Karpas-422 (cell line): ENCODE measurements around the gene NLGN1. TPM values are rescaled to one million over a fixed set of nuclear protein-coding genes. Genes with fewer than 3 reads are reported as not detected.

Experiments
- DNase-seq: peaks from one replicate; pipeline ENCODE4 v3.0.0-alpha.2; 2015
- H2AFZ ChIP-seq: fragments of 200-600 bp; sonication (generic); 2 replicates; pipeline ENCODE4 v1.6.1; 2014; ENCODE audit warnings: antibody characterized with exemption, low read length, mixed read lengths
- H3K27ac ChIP-seq: fragments of 200-600 bp; sonication (generic); 2 replicates; pipeline ENCODE4 v1.5.1; 2014; ENCODE audit warnings: mild to moderate bottlenecking, low read length, moderate library complexity
- H3K27me3 ChIP-seq: fragments of 200-600 bp; sonication (generic); 2 replicates; pipeline ENCODE4 v1.6.1; 2014; ENCODE audit warnings: low read length, mixed read lengths
- H3K36me3 ChIP-seq: fragments of 200-600 bp; sonication (generic); 2 replicates; pipeline ENCODE4 v1.6.1; 2014; ENCODE audit warnings: low read length, mixed read lengths; ENCODE audit not compliant: insufficient read depth
- H3K4me1 ChIP-seq: fragments of 200-600 bp; sonication (generic); 2 replicates; pipeline ENCODE4 v1.6.1; 2014; ENCODE audit warnings: mild to moderate bottlenecking, low read length, mixed read lengths
- H3K4me2 ChIP-seq: fragments of 200-600 bp; sonication (generic); 2 replicates; pipeline ENCODE4 v1.6.1; 2014; ENCODE audit warnings: low read length, low read depth, mild to moderate bottlenecking; ENCODE audit not compliant: poor library complexity, severe bottlenecking
- H3K4me3 ChIP-seq: fragments of 200-600 bp; sonication (generic); 2 replicates; pipeline ENCODE4 v1.5.1; 2014; ENCODE audit warnings: mild to moderate bottlenecking, antibody characterized with exemption, low read length, mixed read lengths
- H3K79me2 ChIP-seq: fragments of 200-600 bp; sonication (generic); 2 replicates; pipeline ENCODE4 v1.6.1; 2014; ENCODE audit warnings: mild to moderate bottlenecking, low read length, mixed read lengths
- H3K9ac ChIP-seq: fragments of 200-600 bp; sonication (generic); 2 replicates; pipeline ENCODE4 v1.6.0; 2014; ENCODE audit warnings: low read length
- H3K9me2 ChIP-seq: fragments of 200-600 bp; sonication (generic), shearing (Covaris generic); replicated peaks from 2 replicates; pipeline ENCODE4 v1.6.0; 2014; ENCODE audit warnings: mild to moderate bottlenecking, low read length, moderate library complexity; ENCODE audit not compliant: insufficient read depth
- H3K9me3 ChIP-seq: fragments of 300-700, 200-600 bp; sonication (generic); 2 replicates; pipeline ENCODE4 v1.6.1; 2014; ENCODE audit warnings: low read length, mixed read lengths
- H4K20me1 ChIP-seq: fragments of 200-600 bp; sonication (generic); 2 replicates; pipeline ENCODE4 v1.6.1; 2014; ENCODE audit warnings: mild to moderate bottlenecking, antibody characterized with exemption, low read length, low read depth; ENCODE audit not compliant: insufficient read depth
- total RNA-seq: library from RNA; depleted of rRNA; stranded (reverse); fragments of >200 nt; shearing (Covaris generic); gene quantifications from 2 replicates; pipeline ENCODE4 v1.2.3, GENCODE V29; 2014; ENCODE audit warnings: low replicate concordance

NLGN1 gene
- total RNA-seq, 1 experiment from 2014 or later, result not detected

- Histone ChIP-seq H3K36me3 (no peaks in the 10 kb centered on the region), H3K9me3 (peaks cover 18% of the 10 kb centered on the region), H4K20me1 (no peaks in the 10 kb centered on the region), H3K27ac (no peak overlapping the region), H3K27me3 (no peaks in the 10 kb centered on the region), H3K9me2 (no peaks in the 10 kb centered on the region), H3K4me1 (no peaks in the 10 kb centered on the region), H3K9ac (no peak overlapping the region), H3K4me3 (no peak overlapping the region), H3K4me2 (no peak overlapping the region), H2AFZ (no peak overlapping the region), H3K79me2 (no peaks in the 10 kb centered on the region)
- DNase-seq, result no peak
These were observed 927.6 kb downstream of the NLGN1 start for GRCh38 chr3:174325171-174325570.

- H3K27me3 ChIP-seq, result no peaks in the 10 kb centered on the region
- H3K9me3 ChIP-seq, result peaks cover 19% of the 10 kb centered on the region
- no peak overlapping the region for H3K9ac ChIP-seq
- H2AFZ ChIP-seq, result no peak overlapping the region
- no peak overlapping the region for H3K4me3 ChIP-seq
- no peak for DNase-seq
- no peaks in the 10 kb centered on the region for H4K20me1 ChIP-seq
- H3K27ac ChIP-seq, result no peak overlapping the region
- no peaks in the 10 kb centered on the region for H3K79me2 ChIP-seq
- H3K4me2 ChIP-seq, result no peak overlapping the region
- no peaks in the 10 kb centered on the region for H3K36me3 ChIP-seq
- H3K9me2 ChIP-seq, result no peaks in the 10 kb centered on the region
- H3K4me1 ChIP-seq, result no peaks in the 10 kb centered on the region
These were observed 928.5 kb downstream of the NLGN1 start for GRCh38 chr3:174325834-174326700.

- H2AFZ ChIP-seq, result 0 out of 2 replicates have a peak overlapping the region, but pooled peaks have one; percentile 43
- H3K4me3 ChIP-seq, result no peak overlapping the region
- no peaks in the 10 kb centered on the region for H3K27me3 ChIP-seq
These were observed 931.8 kb downstream of the NLGN1 start for GRCh38 chr3:174329321-174329720.

GRCh38 chr3:174330303-174330702 is 932.8 kb downstream of the NLGN1 start:
- no peak for DNase-seq
- H3K9ac ChIP-seq, result no peak overlapping the region
- H3K9me2 ChIP-seq, result no peaks in the 10 kb centered on the region
- no peak overlapping the region for H2AFZ ChIP-seq
- no peak overlapping the region for H3K4me3 ChIP-seq
- peaks cover 31% of the 10 kb centered on the region for H3K9me3 ChIP-seq
- H3K36me3 ChIP-seq, result no peaks in the 10 kb centered on the region
- H4K20me1 ChIP-seq, result no peaks in the 10 kb centered on the region
- H3K79me2 ChIP-seq, result no peaks in the 10 kb centered on the region
- no peak overlapping the region for H3K4me2 ChIP-seq
- no peak overlapping the region for H3K27ac ChIP-seq
- H3K4me1 ChIP-seq, result no peaks in the 10 kb centered on the region
- no peaks in the 10 kb centered on the region for H3K27me3 ChIP-seq

More at GRCh38 chr3:174329321-174329720, 931.8 kb downstream of the NLGN1 start:
- no peaks in the 10 kb centered on the region for H3K4me1 ChIP-seq
- no peak for DNase-seq
- H4K20me1 ChIP-seq, result no peaks in the 10 kb centered on the region
- no peak overlapping the region for H3K9ac ChIP-seq
- peaks cover 32% of the 10 kb centered on the region for H3K9me3 ChIP-seq
- no peaks in the 10 kb centered on the region for H3K79me2 ChIP-seq
- H3K27ac ChIP-seq, result no peak overlapping the region
- H3K9me2 ChIP-seq, result no peaks in the 10 kb centered on the region
- no peaks in the 10 kb centered on the region for H3K36me3 ChIP-seq
- no peak overlapping the region for H3K4me2 ChIP-seq

GRCh38 chr3:174331095-174331800 is 933.7 kb downstream of the NLGN1 start:
- no peak overlapping the region for H3K9ac ChIP-seq
- H3K79me2 ChIP-seq, result no peaks in the 10 kb centered on the region
- no peak overlapping the region for H3K4me3 ChIP-seq
- H3K4me1 ChIP-seq, result no peaks in the 10 kb centered on the region
- peaks cover 31% of the 10 kb centered on the region for H3K9me3 ChIP-seq
- H3K27me3 ChIP-seq, result no peaks in the 10 kb centered on the region
- H4K20me1 ChIP-seq, result no peaks in the 10 kb centered on the region
- H3K27ac ChIP-seq, result no peak overlapping the region
- H3K4me2 ChIP-seq, result no peak overlapping the region
- H2AFZ ChIP-seq, result no peak overlapping the region
- H3K36me3 ChIP-seq, result no peaks in the 10 kb centered on the region
- no peak for DNase-seq
- no peaks in the 10 kb centered on the region for H3K9me2 ChIP-seq

- H2AFZ ChIP-seq, result no peak overlapping the region
- H3K4me3 ChIP-seq, result no peak overlapping the region
- H3K9me3 ChIP-seq, result peaks cover 31% of the 10 kb centered on the region
- no peak overlapping the region for H3K27ac ChIP-seq
- no peaks in the 10 kb centered on the region for H3K27me3 ChIP-seq
- no peaks in the 10 kb centered on the region for H4K20me1 ChIP-seq
- H3K4me2 ChIP-seq, result no peak overlapping the region
- no peaks in the 10 kb centered on the region for H3K4me1 ChIP-seq
- H3K9ac ChIP-seq, result no peak overlapping the region
- H3K36me3 ChIP-seq, result no peaks in the 10 kb centered on the region
- no peaks in the 10 kb centered on the region for H3K9me2 ChIP-seq
- no peak for DNase-seq
- H3K79me2 ChIP-seq, result no peaks in the 10 kb centered on the region
These were observed 934.8 kb downstream of the NLGN1 start for GRCh38 chr3:174332391-174332790.

- Histone ChIP-seq H3K79me2 (no peaks in the 10 kb centered on the region), H3K27ac (no peak overlapping the region), H4K20me1 (no peaks in the 10 kb centered on the region), H3K9me3 (peaks cover 27% of the 10 kb centered on the region), H3K4me3 (no peak overlapping the region), H3K9ac (no peak overlapping the region), H3K27me3 (no peaks in the 10 kb centered on the region), H3K4me1 (no peaks in the 10 kb centered on the region), H3K4me2 (no peak overlapping the region), H3K36me3 (no peaks in the 10 kb centered on the region), H2AFZ (no peak overlapping the region), H3K9me2 (no peaks in the 10 kb centered on the region)
- no peak for DNase-seq
These were observed 936.1 kb downstream of the NLGN1 start for GRCh38 chr3:174333640-174334039.

- no peak overlapping the region for H3K27ac ChIP-seq
- no peaks in the 10 kb centered on the region for H3K9me2 ChIP-seq
- no peaks in the 10 kb centered on the region for H3K79me2 ChIP-seq
- no peak overlapping the region for H3K4me2 ChIP-seq
- no peak overlapping the region for H3K4me3 ChIP-seq
- no peaks in the 10 kb centered on the region for H3K27me3 ChIP-seq
- no peak overlapping the region for H2AFZ ChIP-seq
- no peaks in the 10 kb centered on the region for H3K4me1 ChIP-seq
- no peaks in the 10 kb centered on the region for H3K36me3 ChIP-seq
- no peak for DNase-seq
- peaks cover 24% of the 10 kb centered on the region for H3K9me3 ChIP-seq
- H3K9ac ChIP-seq, result no peak overlapping the region
- H4K20me1 ChIP-seq, result no peaks in the 10 kb centered on the region
These were observed 936.6 kb downstream of the NLGN1 start for GRCh38 chr3:174334111-174334510.
